Measurements from ENCODE around the gene EPN1. TPM values are rescaled to one million over a fixed set of nuclear protein-coding genes. Genes with fewer than 3 reads are reported as not detected.

Gene EPN1
- polyA plus RNA-seq, 1 experiment = 60.8 TPM

DNA sequence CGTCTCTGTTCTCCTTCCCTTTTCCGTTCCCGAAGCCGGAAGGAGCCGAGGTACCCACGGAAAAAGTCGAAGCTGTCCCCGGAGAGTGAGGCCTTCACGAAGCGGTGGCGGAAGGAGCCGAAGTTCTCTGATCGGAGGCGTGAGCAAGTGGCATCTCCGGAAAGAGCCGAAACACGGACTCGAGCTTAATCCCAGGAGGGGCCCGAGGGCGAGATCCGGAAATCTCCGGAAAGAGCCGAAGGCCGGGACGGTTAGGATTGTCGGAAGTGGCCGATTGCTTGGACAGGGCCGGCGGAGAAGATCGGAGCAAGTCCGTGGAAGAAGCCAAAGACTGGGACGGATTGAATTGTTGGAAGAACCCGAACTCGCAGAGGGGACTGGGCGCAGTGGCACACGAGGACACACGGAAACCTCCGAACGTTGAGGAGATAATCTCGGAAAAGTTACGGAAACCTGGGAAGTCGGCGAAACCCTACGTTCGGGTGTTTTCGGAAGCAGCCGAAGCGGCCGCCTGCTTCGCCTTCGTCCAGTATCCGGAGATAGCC lies 20.6 kb upstream of the EPN1 start:
- ChIA-PET POLR2A (interaction anchor here (0.6 to 0.9 kb wide), 3 partner anchors 14 to 181 kb away, joined by 3 to 10 read pairs (median 4); no protein-coding TSS in a partner anchor), CTCF (interaction anchor here (0.6 to 1.7 kb wide), 19 partner anchors 9 to 655 kb away, joined by 3 to 18 read pairs (median 5); partner anchors contain the start of genes FIZ1, ZNF580, ZNF581 and ZNF865)
- TF ChIP-seq, protein P1, sequence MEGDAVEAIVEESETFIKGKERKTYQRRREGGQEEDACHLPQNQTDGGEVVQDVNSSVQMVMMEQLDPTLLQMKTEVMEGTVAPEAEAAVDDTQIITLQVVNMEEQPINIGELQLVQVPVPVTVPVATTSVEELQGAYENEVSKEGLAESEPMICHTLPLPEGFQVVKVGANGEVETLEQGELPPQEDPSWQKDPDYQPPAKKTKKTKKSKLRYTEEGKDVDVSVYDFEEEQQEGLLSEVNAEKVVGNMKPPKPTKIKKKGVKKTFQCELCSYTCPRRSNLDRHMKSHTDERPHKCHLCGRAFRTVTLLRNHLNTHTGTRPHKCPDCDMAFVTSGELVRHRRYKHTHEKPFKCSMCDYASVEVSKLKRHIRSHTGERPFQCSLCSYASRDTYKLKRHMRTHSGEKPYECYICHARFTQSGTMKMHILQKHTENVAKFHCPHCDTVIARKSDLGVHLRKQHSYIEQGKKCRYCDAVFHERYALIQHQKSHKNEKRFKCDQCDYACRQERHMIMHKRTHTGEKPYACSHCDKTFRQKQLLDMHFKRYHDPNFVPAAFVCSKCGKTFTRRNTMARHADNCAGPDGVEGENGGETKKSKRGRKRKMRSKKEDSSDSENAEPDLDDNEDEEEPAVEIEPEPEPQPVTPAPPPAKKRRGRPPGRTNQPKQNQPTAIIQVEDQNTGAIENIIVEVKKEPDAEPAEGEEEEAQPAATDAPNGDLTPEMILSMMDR (IDR thresholded peaks at IDR 0.05; ENCODE audit: insufficient read depth, low read depth, low read length) = no peak
- no peaks in the 10 kb centered on the region for H3K27me3 ChIP-seq (ENCODE audit: control insufficient read depth, insufficient read depth, low read length)
- H3K4me3 ChIP-seq (ENCODE audit: low read depth, low read length) = peak overlapping the region; percentile 97
- peaks cover 5% of the 10 kb centered on the region; the same call in 1 of the 2 replicates for H3K36me3 ChIP-seq (ENCODE audit: control insufficient read depth, insufficient read depth, low read length)
- DNase-seq (ENCODE audit: low read depth) = peak; percentile 90

DNA sequence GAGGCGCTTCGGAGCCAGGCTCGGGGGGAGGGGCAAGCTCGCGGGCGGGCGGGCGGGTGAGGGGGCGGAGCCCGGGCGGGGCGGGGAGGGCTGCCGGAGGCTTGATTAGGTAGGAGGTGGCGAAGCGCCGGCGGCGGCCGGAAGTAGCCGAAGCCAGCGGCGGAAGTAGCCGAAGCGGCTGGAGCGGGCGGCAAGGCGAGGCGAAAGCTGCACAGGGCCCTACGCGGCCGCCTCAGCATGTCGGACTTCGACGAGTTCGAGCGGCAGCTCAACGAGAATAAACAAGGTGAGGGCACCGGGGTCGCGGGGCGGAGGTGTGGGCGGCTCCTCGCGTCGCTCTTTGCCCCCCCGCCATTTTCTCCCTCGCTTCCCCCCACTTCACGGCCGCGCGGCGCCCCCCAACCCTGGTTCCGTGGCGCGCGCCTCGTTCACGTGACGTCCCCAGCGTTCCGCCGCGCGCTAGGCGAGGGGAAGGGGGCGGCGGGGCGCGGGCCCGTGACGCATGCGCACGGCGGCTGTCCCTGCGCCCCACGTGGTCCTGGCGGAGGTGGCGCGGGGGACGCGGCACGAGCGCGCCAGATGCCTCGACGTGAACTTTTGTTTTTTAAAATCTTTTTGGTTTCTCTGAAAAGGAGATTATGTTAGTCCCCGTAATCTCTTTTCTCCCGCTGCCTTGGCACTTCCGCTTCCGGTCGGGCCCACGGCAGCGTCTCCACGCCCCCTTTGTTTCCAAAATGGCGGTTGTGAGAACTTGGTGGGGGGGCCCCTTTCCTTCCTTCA lies 20.0 kb upstream of the EPN1 start, which contains the start of gene U2AF2:
TSS of gene U2AF2 (plus strand) at position 168 of the 780 bp plus-strand sequence. CDS start at position 238, 70 bp downstream.
- DNase-seq (ENCODE audit: low read depth) = peak; percentile 31
- Histone ChIP-seq H3K36me3 (ENCODE audit: control insufficient read depth, insufficient read depth, low read length) (peaks cover 7% of the 10 kb centered on the region; the same call in 1 of the 2 replicates), H3K4me3 (ENCODE audit: low read depth, low read length) (peak within 1 kb of the TSS; percentile 97), H3K27me3 (ENCODE audit: control insufficient read depth, insufficient read depth, low read length) (no peaks in the 10 kb centered on the region)
- CTCF ChIA-PET = interaction anchor here (0.6 to 1.7 kb wide), 19 partner anchors 9 to 655 kb away, joined by 3 to 18 read pairs (median 5); partner anchors contain the start of genes FIZ1, ZNF580, ZNF581 and ZNF865
- POLR2A ChIA-PET = interaction anchor here (0.6 to 0.9 kb wide), 3 partner anchors 15 to 182 kb away, joined by 3 to 10 read pairs (median 4); no protein-coding TSS in a partner anchor
- TF ChIP-seq, protein P1 (IDR thresholded peaks at IDR 0.05; ENCODE audit: insufficient read depth, low read depth, low read length) = no peak

DNA sequence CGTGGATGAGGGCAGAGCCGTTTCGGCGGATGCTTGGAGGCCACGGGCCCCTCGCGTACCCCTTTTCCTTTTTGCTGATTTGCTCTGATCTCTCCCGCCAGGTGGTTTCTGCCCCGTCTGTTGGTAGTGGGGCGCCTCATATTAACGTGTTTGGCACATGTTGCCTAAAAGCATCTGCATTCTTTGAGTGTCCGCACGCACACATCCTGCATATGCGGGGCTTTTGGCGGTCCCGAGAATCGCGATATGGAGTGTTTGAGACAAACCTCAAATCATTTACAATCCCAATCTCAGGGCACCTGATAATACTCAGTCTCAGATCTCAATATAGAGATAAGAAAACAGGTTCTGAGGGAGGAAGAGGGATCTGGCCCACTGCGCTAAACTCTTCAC lies 19.4 kb upstream of the EPN1 start:
- Histone ChIP-seq H3K36me3 (ENCODE audit: control insufficient read depth, insufficient read depth, low read length) (peaks cover 10% of the 10 kb centered on the region), H3K4me3 (ENCODE audit: low read depth, low read length) (peak overlapping the region; percentile 97), H3K27me3 (ENCODE audit: control insufficient read depth, insufficient read depth, low read length) (no peaks in the 10 kb centered on the region)
- no peak for DNase-seq (ENCODE audit: low read depth)
- TF ChIP-seq, protein P1 (IDR thresholded peaks at IDR 0.05; ENCODE audit: insufficient read depth, low read depth, low read length) = no peak
- POLR2A ChIA-PET = no interaction called here
- CTCF ChIA-PET = interaction anchor here (3.5 kb wide), 1 partner anchor 16 kb away, joined by 17 read pairs; no protein-coding TSS in a partner anchor

DNA sequence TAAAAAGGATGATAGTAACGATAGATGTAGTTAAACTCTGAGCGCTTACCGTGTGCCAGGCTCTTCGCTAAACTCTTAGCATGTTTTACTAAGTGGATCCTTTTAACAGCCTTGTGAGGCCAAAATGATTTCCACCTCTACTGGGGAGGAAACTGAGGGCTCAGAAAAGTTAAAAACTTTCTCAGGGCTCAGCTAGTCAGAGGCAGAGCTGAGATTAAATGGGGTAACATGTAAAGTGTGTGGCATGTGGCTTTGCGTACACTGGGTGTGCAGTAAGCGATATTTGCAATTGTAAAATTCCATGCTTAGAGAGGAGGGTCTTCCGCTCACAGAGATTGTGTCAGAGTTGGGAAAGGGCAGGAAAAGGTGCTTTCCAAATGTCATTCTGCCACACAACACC lies 18.5 kb upstream of the EPN1 start:
- Histone ChIP-seq H3K4me3 (ENCODE audit: low read depth, low read length) (peak overlapping the region; percentile 97), H3K27me3 (ENCODE audit: control insufficient read depth, insufficient read depth, low read length) (no peaks in the 10 kb centered on the region), H3K36me3 (ENCODE audit: control insufficient read depth, insufficient read depth, low read length) (peaks cover 17% of the 10 kb centered on the region)
- no peak for DNase-seq (ENCODE audit: low read depth)
- TF ChIP-seq, protein P1 (IDR thresholded peaks at IDR 0.05; ENCODE audit: insufficient read depth, low read depth, low read length) = no peak
- CTCF ChIA-PET = interaction anchor here (3.5 kb wide), 1 partner anchor 15 kb away, joined by 17 read pairs; no protein-coding TSS in a partner anchor
- POLR2A ChIA-PET = no interaction called here
